HG02759 (cell line): ENCODE data around the gene KRT86.

Experiments
- ATAC-seq: cut with Tn5 transposase; IDR thresholded peaks from one replicate; pipeline ENCODE4 v1.9.1; 2021; ENCODE audit warnings: mild to moderate bottlenecking, moderate library complexity; ENCODE audit not compliant: unreplicated experiment

The KRT86 gene

GRCh38 chr12:52274521-52275120 lies at the start of gene KRT86:
Gene KRT86 (plus strand): TSS chr12:52274645. CDS start chr12:52301917, 27,272 bp downstream.
- no peak for ATAC-seq

GRCh38 chr12:52225752-52226151 lies 48.7 kb upstream of the KRT86 start:
- no peak for ATAC-seq

GRCh38 chr12:52226446-52226845 lies 48.0 kb upstream of the KRT86 start:
- no peak for ATAC-seq

GRCh38 chr12:52227606-52228166 lies 46.8 kb upstream of the KRT86 start:
- no peak for ATAC-seq

GRCh38 chr12:52228366-52228765 lies 46.1 kb upstream of the KRT86 start:
- ATAC-seq, result no peak

- no peak for ATAC-seq
Measured at GRCh38 chr12:52228931-52229330, 45.5 kb upstream of the KRT86 start.

- ATAC-seq, result no peak
Measured at GRCh38 chr12:52229836-52230343, 44.6 kb upstream of the KRT86 start.

GRCh38 chr12:52230364-52231281 lies 43.8 kb upstream of the KRT86 start:
- ATAC-seq, result no peak

GRCh38 chr12:52231305-52232202 lies 42.9 kb upstream of the KRT86 start:
- no peak for ATAC-seq

- no peak for ATAC-seq
Measured at GRCh38 chr12:52232203-52232673, 42.2 kb upstream of the KRT86 start.

- no peak for ATAC-seq
Measured at GRCh38 chr12:52232674-52233461, 41.6 kb upstream of the KRT86 start, which contains the start of gene KRT7. Gene KRT7 (plus strand): TSS chr12:52233243. CDS start chr12:52233297, 54 bp downstream.

- ATAC-seq, result no peak
Measured at GRCh38 chr12:52233462-52234207, 40.8 kb upstream of the KRT86 start.

GRCh38 chr12:52234223-52234810 lies 40.1 kb upstream of the KRT86 start:
- no peak for ATAC-seq

GRCh38 chr12:52235001-52235764 lies 39.3 kb upstream of the KRT86 start:
- no peak for ATAC-seq

- no peak for ATAC-seq
Measured at GRCh38 chr12:52235822-52236361, 38.6 kb upstream of the KRT86 start.

GRCh38 chr12:52236386-52237050 lies 37.9 kb upstream of the KRT86 start:
- ATAC-seq, result no peak
